ENCODE measurements around the gene SELENOT. TPM values are rescaled to one million over a fixed set of nuclear protein-coding genes. Genes with fewer than 3 reads are reported as not detected.
A peak's percentile ranks its signal among the peaks of the same experiment; 100 is the strongest.

Gene SELENOT
- total and polyA plus RNA-seq, 7 experiments from 2014 or later: 51.3 to 179 (median 92.1) TPM

- H3K27me3 Mint-ChIP-seq: peaks cover 5 to 40% (median 10%) of the 10 kb centered on the region in 5 donors
- H3K27ac Mint-ChIP-seq: peak overlapping the region in 1 of 9 donors; percentile 16
Observed at GRCh38 chr3:150666167-150666566, 63.0 kb downstream of the SELENOT start.

GRCh38 chr3:150673966-150674365, 70.8 kb downstream of the SELENOT start:
- Histone ChIP-seq H3K27me3 (ENCODE audit: control insufficient read depth in 2 of 2, insufficient read depth in 2 of 2, low read length in 2 of 2) (no peaks in the 10 kb centered on the region), H3K4me3 (ENCODE audit: low read length) (no peak overlapping the region), H3K4me1 (ENCODE audit: control insufficient read depth in 2 of 2, insufficient read depth in 2 of 2, low read length in 2 of 2) (no peaks in the 10 kb centered on the region), H3K36me3 (ENCODE audit: control insufficient read depth in 2 of 3, insufficient read depth in 3 of 3, low read length in 3 of 3) (no peaks in the 10 kb centered on the region), H3K27ac (ENCODE audit: low read depth, low read length) (no peak overlapping the region), H3K9me3 (ENCODE audit: control insufficient read depth in 2 of 3, low read length in 3 of 3) (peaks cover 0 to 6% (median 0%) of the 10 kb centered on the region in 3 experiments)
- DNase-seq (no peak), ATAC-seq (no peak)
- no peak overlapping the region for H3K27ac Mint-ChIP-seq
- peaks cover 2 to 19% (median 13%) of the 10 kb centered on the region in 11 donors for H3K9me3 Mint-ChIP-seq
- H3K4me3 Mint-ChIP-seq: no peak overlapping the region
- ChIA-PET CTCF (interaction anchor here (0.7 kb wide), 1 partner anchor 8 kb away, joined by 3 read pairs; no protein-coding TSS in a partner anchor), POLR2A (no interaction called here)
- intact Hi-C loops (cut with micrococcal nuclease): no loop called here
- H3K27me3 Mint-ChIP-seq: peaks cover 3 to 28% (median 8%) of the 10 kb centered on the region in 5 donors
- peaks cover 0 to 10% (median 9%) of the 10 kb centered on the region in 5 donors for H3K36me3 Mint-ChIP-seq
- peaks cover 0 to 2% (median 0%) of the 10 kb centered on the region in 7 donors for H3K4me1 Mint-ChIP-seq

More at GRCh38 chr3:150666167-150666566, 63.0 kb downstream of the SELENOT start:
- DNase-seq (no peak), ATAC-seq (no peak)
- peak overlapping the region in 1 of 10 donors; percentile 58 for H3K4me3 Mint-ChIP-seq
- no peaks in the 10 kb centered on the region for H3K9me3 ChIP-seq (ENCODE audit: control insufficient read depth in 2 of 3, low read length in 3 of 3)
- peaks cover 0 to 4% of the 10 kb centered on the region in 2 donors for H3K27me3 ChIP-seq (ENCODE audit: control insufficient read depth in 2 of 2, insufficient read depth in 2 of 2, low read length in 2 of 2)
- H3K36me3 ChIP-seq (ENCODE audit: control insufficient read depth in 2 of 3, insufficient read depth in 3 of 3, low read length in 3 of 3): no peaks in the 10 kb centered on the region
- POLR2A ChIA-PET: no interaction called here
- no peak overlapping the region for H3K27ac ChIP-seq (ENCODE audit: low read depth, low read length)
- intact Hi-C loops (cut with micrococcal nuclease): no loop called here
- peaks cover 0 to 25% (median 10%) of the 10 kb centered on the region in 7 donors for H3K4me1 Mint-ChIP-seq
- H3K4me3 ChIP-seq (ENCODE audit: low read length): no peak overlapping the region
- CTCF ChIA-PET: no interaction called here
- H3K9me3 Mint-ChIP-seq: peaks cover 0 to 2% (median 0%) of the 10 kb centered on the region in 11 donors
- peaks cover 0 to 3% (median 0%) of the 10 kb centered on the region in 5 donors for H3K36me3 Mint-ChIP-seq
- no peaks in the 10 kb centered on the region for H3K4me1 ChIP-seq (ENCODE audit: control insufficient read depth in 2 of 2, insufficient read depth in 2 of 2, low read length in 2 of 2)

GRCh38 chr3:150675587-150675986, 72.5 kb downstream of the SELENOT start:
- peaks cover 2 to 19% (median 13%) of the 10 kb centered on the region in 11 donors for H3K9me3 Mint-ChIP-seq
- intact Hi-C loops (cut with micrococcal nuclease): no loop called here
- H3K36me3 Mint-ChIP-seq: peaks cover 0 to 10% (median 9%) of the 10 kb centered on the region in 5 donors
- no peak overlapping the region for H3K4me3 ChIP-seq (ENCODE audit: low read length)
- peak overlapping the region in 1 of 9 donors; percentile 77 for H3K27ac Mint-ChIP-seq
- H3K4me3 Mint-ChIP-seq: no peak overlapping the region
- ATAC-seq (no peak), DNase-seq (no peak)
- peaks cover under 1 to 19% (median 8%) of the 10 kb centered on the region in 5 donors for H3K27me3 Mint-ChIP-seq
- CTCF ChIA-PET: no interaction called here
- no peaks in the 10 kb centered on the region for H3K27me3 ChIP-seq (ENCODE audit: control insufficient read depth in 2 of 2, insufficient read depth in 2 of 2, low read length in 2 of 2)
- H3K4me1 ChIP-seq (ENCODE audit: control insufficient read depth in 2 of 2, insufficient read depth in 2 of 2, low read length in 2 of 2): no peaks in the 10 kb centered on the region
- H3K9me3 ChIP-seq (ENCODE audit: control insufficient read depth in 2 of 3, low read length in 3 of 3): peaks cover 0 to 6% (median 0%) of the 10 kb centered on the region in 3 experiments
- H3K36me3 ChIP-seq (ENCODE audit: control insufficient read depth in 2 of 3, insufficient read depth in 3 of 3, low read length in 3 of 3): no peaks in the 10 kb centered on the region
- POLR2A ChIA-PET: no interaction called here
- no peak overlapping the region for H3K27ac ChIP-seq (ENCODE audit: low read depth, low read length)
- peaks cover 0 to 3% (median under 1%) of the 10 kb centered on the region in 7 donors for H3K4me1 Mint-ChIP-seq

Other genes with a start within 250 kb of the SELENOT start
- 10 to 100 TPM; 17.9 to 42.1 (median 27.3) TPM for gene TSC22D2, start 195.0 kb upstream of the SELENOT start, total RNA-seq
- 10 to 100 TPM in 1 of 2 donors, 1 to 10 TPM in 1; 6.6 to 12.7 TPM for gene TSC22D2, start 195.0 kb upstream of the SELENOT start, polyA plus RNA-seq
- gene SERP1, start 56.8 kb upstream of the SELENOT start, total RNA-seq: 100 to 1,000 TPM in 4 of 5 experiments, 10 to 100 TPM in 1; 89.4 to 120 (median 115) TPM
- gene SERP1, start 56.8 kb upstream of the SELENOT start, polyA plus RNA-seq: 100 to 1,000 TPM; 115 to 140 TPM
- gene EIF2A, start 56.5 kb upstream of the SELENOT start, total RNA-seq: 100 to 1,000 TPM in 4 of 5 experiments, 10 to 100 TPM in 1; 94.7 to 135 (median 105) TPM
- gene EIF2A, start 56.5 kb upstream of the SELENOT start, polyA plus RNA-seq: 10 to 100 TPM; 54.1 to 58.4 TPM
- gene ERICH6, start 100.6 kb downstream of the SELENOT start, total RNA-seq: 1 to 10 TPM in 1 of 5 experiments, under 1 TPM in 4; 0.24 to 1.4 (median 0.53) TPM
- not detected for gene ERICH6, start 100.6 kb downstream of the SELENOT start, polyA plus RNA-seq
- gene SIAH2, start 159.8 kb downstream of the SELENOT start, total RNA-seq: 10 to 100 TPM; 19.8 to 39.2 (median 31.0) TPM
- gene SIAH2, start 159.8 kb downstream of the SELENOT start, polyA plus RNA-seq: 10 to 100 TPM; 13.9 to 23.1 TPM